H9 (cell line): ENCODE results near the gene SLC25A3. TPM values are rescaled to one million over a fixed set of nuclear protein-coding genes. Genes with fewer than 3 reads are reported as not detected.

Experiments used
- DNase-seq: peaks from one replicate; pipeline ENCODE4 v3.0.0-alpha.2; 2017
- H2AFZ ChIP-seq: one replicate; pipeline ENCODE4 v1.6.1; 2013; ENCODE audit warnings: mild to moderate bottlenecking, low read length, control low read depth, moderate library complexity
- H2AK5ac ChIP-seq: 2 replicates; pipeline ENCODE4 v1.6.1; 2013; ENCODE audit warnings: low read length, control low read depth, mixed read lengths; ENCODE audit not compliant: insufficient read length
- H2BK120ac ChIP-seq: one replicate; pipeline ENCODE4 v1.6.1; 2013; ENCODE audit warnings: low read depth, mild to moderate bottlenecking, low read length, control low read depth, inconsistent platforms; ENCODE audit not compliant: poor library complexity, severe bottlenecking
- H2BK12ac ChIP-seq: 2 replicates; pipeline ENCODE4 v1.6.1; 2013; ENCODE audit warnings: low read length, control low read depth, mixed read lengths, low read depth; ENCODE audit not compliant: insufficient read length
- H2BK15ac ChIP-seq: 2 replicates; pipeline ENCODE4 v1.6.1; 2013; ENCODE audit warnings: low read depth, low read length, control low read depth
- H2BK20ac ChIP-seq: one replicate; pipeline ENCODE4 v1.6.1; 2013; ENCODE audit warnings: low read depth, mild to moderate bottlenecking, low read length, control low read depth, inconsistent platforms; ENCODE audit not compliant: poor library complexity, severe bottlenecking
- H2BK5ac ChIP-seq: 2 replicates; pipeline ENCODE4 v1.6.1; 2013; ENCODE audit warnings: low read length, control low read depth, mixed read lengths; ENCODE audit not compliant: insufficient read length
- H3K14ac ChIP-seq: 2 replicates; pipeline ENCODE4 v1.6.1; 2013; ENCODE audit warnings: low read length, control low read depth; ENCODE audit not compliant: insufficient read depth
- H3K18ac ChIP-seq: 2 replicates; pipeline ENCODE4 v1.6.1; 2013; ENCODE audit warnings: low read depth, mild to moderate bottlenecking, mixed read lengths, low read length, control low read depth; ENCODE audit not compliant: insufficient read length
- H3K23ac ChIP-seq: 2 replicates; pipeline ENCODE4 v1.6.1; 2013; ENCODE audit warnings: low read length, control low read depth, mixed read lengths, low read depth; ENCODE audit not compliant: insufficient read length
- H3K23me2 ChIP-seq: 2 replicates; pipeline ENCODE4 v1.6.1; 2013; ENCODE audit warnings: low read depth, mild to moderate bottlenecking, mixed read lengths, low read length, control low read depth; ENCODE audit not compliant: insufficient read length, poor library complexity, severe bottlenecking
- H3K27ac ChIP-seq: 2 replicates; pipeline ENCODE4 v1.5.1; 2013; ENCODE audit warnings: low read length, control low read depth, mixed read lengths, low read depth; ENCODE audit not compliant: insufficient read length
- H3K27me3 ChIP-seq: 2 replicates; pipeline ENCODE4 v1.6.1; 2013; ENCODE audit warnings: low read length, control low read depth, inconsistent platforms; ENCODE audit not compliant: insufficient read depth
- H3K4ac ChIP-seq: 2 replicates; pipeline ENCODE4 v1.6.1; 2013; ENCODE audit warnings: low read depth, mild to moderate bottlenecking, control low read depth, inconsistent platforms, low read length, moderate library complexity
- H3K4me1 ChIP-seq: 2 replicates; pipeline ENCODE4 v1.6.1; 2013; ENCODE audit warnings: low read length, control low read depth, inconsistent platforms; ENCODE audit not compliant: insufficient read depth
- H3K4me2 ChIP-seq: 2 replicates; pipeline ENCODE4 v1.6.1; 2013; ENCODE audit warnings: low read length, control low read depth, mixed read lengths; ENCODE audit not compliant: insufficient read length, insufficient read depth
- H3K56ac ChIP-seq: 2 replicates; pipeline ENCODE4 v1.6.1; 2013; ENCODE audit warnings: low read depth, mild to moderate bottlenecking, mixed read lengths, low read length, control low read depth; ENCODE audit not compliant: insufficient read length
- H3K79me1 ChIP-seq: 2 replicates; pipeline ENCODE4 v1.6.1; 2013; ENCODE audit warnings: low read depth, mild to moderate bottlenecking, moderate library complexity, low read length, control low read depth, inconsistent platforms; ENCODE audit not compliant: insufficient read depth, poor library complexity, severe bottlenecking
- H3K79me2 ChIP-seq: 2 replicates; pipeline ENCODE4 v1.6.1; 2013; ENCODE audit warnings: low read length, control low read depth, inconsistent platforms; ENCODE audit not compliant: insufficient read depth
- H3K9ac ChIP-seq: 2 replicates; pipeline ENCODE4 v1.6.1; 2013; ENCODE audit warnings: low read length, control low read depth, mixed read lengths; ENCODE audit not compliant: insufficient read length; ENCODE audit errors: extremely low read depth
- H3K9me3 ChIP-seq: one replicate; pipeline ENCODE4 v1.6.1; 2013; ENCODE audit warnings: low read depth, low read length, inconsistent platforms; ENCODE audit not compliant: control insufficient read depth
- H3T11ph ChIP-seq: one replicate; pipeline ENCODE4 v1.6.1; 2013; ENCODE audit warnings: mild to moderate bottlenecking, low read length, control low read depth, inconsistent platforms
- H4K20me1 ChIP-seq: one replicate; pipeline ENCODE4 v1.6.1; 2013; ENCODE audit not compliant: control insufficient read depth, insufficient read length, insufficient read depth
- H4K5ac ChIP-seq: 2 replicates; pipeline ENCODE4 v1.6.1; 2013; ENCODE audit warnings: low read depth, mild to moderate bottlenecking, mixed read lengths, low read length, control low read depth; ENCODE audit not compliant: insufficient read length
- H4K8ac ChIP-seq: replicated peaks from 2 replicates; pipeline ENCODE4 v1.6.1; 2013; ENCODE audit warnings: low read length, control low read depth, mixed read lengths, low read depth; ENCODE audit not compliant: insufficient read length
- H4K91ac ChIP-seq: 2 replicates; pipeline ENCODE4 v1.6.1; 2013; ENCODE audit warnings: low read depth, mild to moderate bottlenecking, moderate library complexity, mixed read lengths, low read length, control low read depth; ENCODE audit not compliant: insufficient read length
- H3K27ac Mint-ChIP-seq, 3 experiments: 2 replicates in 2 of 3; 3 replicates in 1 of 3; pipeline ENCODE4 v1.8.0; 2020 to 2021; ENCODE audit warnings: mixed read lengths in 3 of 3, mild to moderate bottlenecking in 1 of 3, moderate library complexity in 1 of 3
- H3K27me3 Mint-ChIP-seq: 2 replicates; pipeline ENCODE4 v1.8.0; 2021; ENCODE audit warnings: low read depth, mild to moderate bottlenecking, moderate library complexity, mixed read lengths
- H3K36me3 Mint-ChIP-seq, 3 experiments: 2 replicates in 2 of 3; 3 replicates in 1 of 3; pipeline ENCODE4 v1.8.0; 2020 to 2021; ENCODE audit warnings: low read depth in 3 of 3, mixed read lengths in 3 of 3; ENCODE audit not compliant: insufficient read depth in 1 of 3
- H3K4me1 Mint-ChIP-seq, 2 experiments: 2 replicates each; pipeline ENCODE4 v1.8.0; 2020; ENCODE audit warnings: mixed read lengths in 2 of 2
- H3K4me3 Mint-ChIP-seq, 2 experiments: 2 replicates in 1 of 2; 3 replicates in 1 of 2; pipeline ENCODE4 v1.8.0; 2020 to 2021; ENCODE audit warnings: mild to moderate bottlenecking in 2 of 2, mixed read lengths in 2 of 2, moderate library complexity in 1 of 2
- H3K9me3 Mint-ChIP-seq, 2 experiments: 2 replicates in 1 of 2; 3 replicates in 1 of 2; pipeline ENCODE4 v1.8.0; 2020; ENCODE audit warnings: mild to moderate bottlenecking in 2 of 2, mixed read lengths in 2 of 2, moderate library complexity in 1 of 2
- CTCF ChIP-seq: fragments of 200-600 bp; sonication (generic); conservative IDR thresholded peaks from 3 replicates; pipeline ENCODE4 v1.8.0; 2021; ENCODE audit warnings: antibody characterized with exemption, mild to moderate bottlenecking
- total RNA-seq: library from RNA; stranded (reverse); gene quantifications from 2 replicates; pipeline ENCODE4 v1.2.1, GENCODE V29; 2021

Gene SLC25A3
- total RNA-seq, 1 experiment from 2014 or later, result 673 TPM

GRCh38 chr12:98651328-98651727 lies 57.8 kb downstream of the SLC25A3 start:
- TF ChIP-seq CTCF, result no peak
- Histone ChIP-seq H3K14ac (no peak overlapping the region), H3K27ac (no peak overlapping the region), H3K4me2 (no peak overlapping the region), H3K23ac (no peak overlapping the region), H3K9me3 (no peaks in the 10 kb centered on the region), H2BK120ac (no peak overlapping the region), H4K5ac (no peak overlapping the region), H3K9ac (no peak overlapping the region), H3K18ac (no peak overlapping the region), H2AFZ (no peak overlapping the region), H4K20me1 (no peaks in the 10 kb centered on the region), H4K8ac (no peak overlapping the region), H3K56ac (no peak overlapping the region), H2BK15ac (no peak overlapping the region), H2BK20ac (no peak overlapping the region), H3K23me2 (no peaks in the 10 kb centered on the region), H3T11ph (no peak overlapping the region), H3K79me2 (no peaks in the 10 kb centered on the region), H2BK12ac (no peak overlapping the region), H4K91ac (no peak overlapping the region), H2BK5ac (no peak overlapping the region), H3K79me1 (no peaks in the 10 kb centered on the region), H3K4ac (no peak overlapping the region), H3K27me3 (no peaks in the 10 kb centered on the region), H3K4me1 (no peaks in the 10 kb centered on the region; the same call in 1 of the 2 replicates), H2AK5ac (no peak overlapping the region)
- no peak for DNase-seq
- H3K9me3 Mint-ChIP-seq, result no peaks in the 10 kb centered on the region
- peaks cover 9 to 32% (median 27%) of the 10 kb centered on the region in 3 experiments; a peak in 6 of 7 replicates for H3K36me3 Mint-ChIP-seq
- no peaks in the 10 kb centered on the region for H3K27me3 Mint-ChIP-seq
- peaks cover 5% of the 10 kb centered on the region in 2 experiments for H3K4me1 Mint-ChIP-seq
- H3K27ac Mint-ChIP-seq, result no peak overlapping the region
- H3K4me3 Mint-ChIP-seq, result no peak overlapping the region
